ENCODE data around the gene CIC. TPM values are rescaled to one million over a fixed set of nuclear protein-coding genes. Genes with fewer than 3 reads are reported as not detected.
"Not testable (repeated sequence)": the region's sequence is repeated elsewhere in the genome, so short reads cannot be mapped to it uniquely, and the experiment has no call there.

CIC gene
- polyA plus RNA-seq, 4 donors, result 47.2 to 75.1 (median 49.5) TPM

DNA sequence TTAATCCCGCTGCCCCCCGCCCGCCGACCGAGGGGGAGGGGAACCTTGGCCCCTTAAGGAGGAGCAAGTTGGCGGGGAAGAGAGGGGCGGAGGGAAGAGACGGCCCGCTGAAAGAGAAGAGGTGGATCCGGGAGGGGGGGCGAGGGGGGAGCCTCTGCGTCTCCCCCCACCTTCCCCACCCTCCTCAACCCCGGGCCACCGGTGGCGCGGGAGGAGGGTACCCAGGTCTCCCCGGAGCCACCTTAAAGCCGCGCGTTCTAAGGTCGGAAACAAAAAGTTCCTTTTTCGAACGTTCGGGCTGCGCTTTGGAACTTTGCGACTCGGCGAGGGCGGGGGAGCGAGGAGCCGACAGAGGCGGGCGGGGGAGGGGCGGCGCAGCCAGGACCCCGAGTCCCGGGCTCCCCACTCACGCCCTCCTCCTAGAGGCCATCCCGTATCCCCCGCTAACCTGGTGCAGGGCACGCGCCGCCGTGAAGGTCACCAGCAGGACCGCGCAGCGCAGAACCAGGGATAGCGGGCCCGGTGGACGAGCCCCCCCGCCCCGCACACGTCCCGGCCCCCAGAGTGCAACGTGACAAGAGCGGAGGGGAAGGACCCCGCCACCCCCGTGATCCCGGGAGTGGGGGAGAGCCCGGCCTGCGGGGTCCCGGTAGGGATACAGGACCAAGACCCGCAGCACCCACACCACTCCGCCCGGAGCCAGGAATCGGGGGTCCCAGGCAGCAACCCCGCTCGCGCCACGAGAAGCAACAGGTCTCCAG lies 14.8 kb upstream of the CIC start:
- peak in 2 of 4 donors; percentile 65 to 67 for DNase-seq (ENCODE audit: low read depth in 4 of 4, low spot score in 3 of 4)

DNA sequence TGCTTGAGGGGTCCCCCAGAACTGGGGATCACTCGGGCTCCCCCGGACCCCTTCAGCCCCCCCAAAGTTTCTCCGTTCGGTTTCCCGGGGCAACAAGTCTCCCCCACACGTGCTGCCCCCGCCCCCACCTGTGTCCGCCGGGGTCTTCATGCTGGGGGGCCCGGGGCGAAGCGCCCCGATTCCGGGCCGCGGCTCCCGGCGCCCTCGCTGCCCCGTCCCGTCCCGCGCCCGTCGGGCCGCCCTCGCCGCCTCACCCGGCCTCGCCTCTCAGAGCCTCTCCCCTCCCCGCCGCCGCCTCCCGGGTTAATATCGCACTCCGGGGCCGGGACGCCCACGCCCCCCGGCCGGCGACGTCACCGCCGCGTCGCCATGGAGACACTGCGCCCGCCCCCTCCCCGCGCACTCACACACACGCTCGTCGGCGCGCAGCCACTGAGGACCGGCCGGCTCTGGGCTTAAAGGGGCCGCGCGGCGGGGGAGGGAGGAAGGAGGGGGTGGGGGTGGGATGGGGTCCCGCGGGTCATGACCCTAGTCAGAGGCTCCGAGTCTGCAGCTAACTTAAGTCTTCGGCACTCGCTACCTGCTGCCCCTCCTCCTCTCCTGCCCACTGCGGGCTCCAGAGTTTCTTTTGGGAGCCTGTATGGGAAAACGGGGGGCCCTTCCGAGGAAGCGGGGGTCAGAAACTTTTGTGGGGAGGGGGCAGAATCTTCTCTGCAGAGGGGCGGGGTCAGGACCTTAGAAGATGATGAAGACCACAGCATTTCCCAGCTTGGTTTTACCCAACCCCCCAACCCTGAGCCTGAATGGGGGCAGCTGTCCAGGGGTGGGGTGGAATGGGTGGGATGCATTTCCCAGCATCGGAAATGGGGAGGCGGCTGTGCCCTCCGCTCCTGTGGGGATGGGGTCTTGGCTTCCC lies 13.9 kb upstream of the CIC start, which contains the start of gene ERF:
Gene ERF (minus strand): TSS at position 279 of the 916 bp plus-strand sequence. CDS start 129 bp downstream, at position 150.
- DNase-seq (ENCODE audit: low read depth in 4 of 4, low spot score in 3 of 4), result peak in 3 of 4 donors; percentile 84 to 88 (median 85)

DNA sequence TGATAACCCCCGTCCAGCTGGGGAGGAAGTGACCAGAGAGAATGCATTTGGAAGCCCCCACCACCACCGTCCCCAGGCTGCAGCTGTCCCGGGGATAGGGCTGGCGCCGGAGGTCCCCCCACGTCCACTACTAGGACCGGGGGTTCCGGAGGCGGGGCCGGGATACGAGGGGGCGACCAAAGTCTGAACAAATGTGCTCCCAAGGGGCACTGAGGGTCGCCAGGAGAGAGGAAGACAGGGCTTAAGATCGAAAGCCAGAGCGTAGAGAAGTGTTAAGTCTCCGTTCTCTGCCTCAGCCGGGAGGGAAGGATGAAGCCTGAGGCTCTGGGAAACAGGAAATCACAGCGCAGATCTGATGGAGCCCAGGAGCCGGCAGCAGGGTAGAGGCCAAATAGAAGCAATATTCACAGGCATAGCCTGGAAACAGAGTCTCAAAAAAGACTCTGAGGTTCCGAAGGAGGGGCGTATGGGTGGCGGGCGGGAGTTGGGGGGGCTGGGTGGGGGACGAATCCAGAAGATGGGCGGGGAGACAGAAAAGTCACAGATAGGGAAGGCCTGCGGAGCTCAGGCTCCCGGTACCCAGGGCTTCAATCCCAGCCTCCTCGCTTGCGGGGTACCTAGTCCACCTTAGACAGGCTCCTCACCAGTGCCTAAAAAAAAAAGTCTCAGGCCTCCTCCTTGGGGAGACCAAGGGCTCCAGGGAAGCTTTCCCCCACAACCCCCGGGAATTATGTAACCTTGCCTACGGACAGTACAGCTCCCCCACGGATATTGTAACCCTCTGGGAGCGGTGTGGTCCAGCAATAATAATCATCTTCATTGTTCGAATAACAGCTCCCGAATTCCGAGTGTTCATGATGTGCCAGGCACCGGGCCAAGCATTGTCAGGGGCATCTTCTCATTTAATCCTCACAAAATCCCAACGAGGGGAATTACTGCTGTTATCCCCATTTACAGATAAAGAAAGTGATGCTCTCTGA lies 13.0 kb upstream of the CIC start:
- peak in 3 of 4 donors; percentile 45 to 60 (median 46) for DNase-seq (ENCODE audit: low read depth in 4 of 4, low spot score in 3 of 4)

DNA sequence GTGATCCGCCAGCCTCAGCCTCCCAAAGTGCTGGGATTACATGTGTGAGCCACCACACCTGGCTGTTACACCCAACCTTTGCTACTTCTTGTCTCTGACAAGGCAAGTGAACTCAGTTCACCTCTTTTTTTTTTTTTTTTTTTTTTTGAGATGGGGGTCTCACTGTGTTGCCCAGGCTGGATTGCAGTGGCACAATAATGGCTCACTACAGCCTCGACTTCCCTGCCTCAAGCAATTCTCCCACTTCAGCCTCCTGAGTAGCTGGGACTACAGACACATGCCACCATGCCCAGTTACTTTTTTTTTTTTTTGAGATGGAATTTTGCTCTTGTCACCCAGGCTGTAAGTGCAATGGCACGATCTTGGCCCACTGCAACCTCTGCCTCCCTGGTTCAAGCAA lies 11.2 kb upstream of the CIC start:
- DNase-seq (ENCODE audit: low read depth in 4 of 4, low spot score in 3 of 4), result not testable (repeated sequence)

DNA sequence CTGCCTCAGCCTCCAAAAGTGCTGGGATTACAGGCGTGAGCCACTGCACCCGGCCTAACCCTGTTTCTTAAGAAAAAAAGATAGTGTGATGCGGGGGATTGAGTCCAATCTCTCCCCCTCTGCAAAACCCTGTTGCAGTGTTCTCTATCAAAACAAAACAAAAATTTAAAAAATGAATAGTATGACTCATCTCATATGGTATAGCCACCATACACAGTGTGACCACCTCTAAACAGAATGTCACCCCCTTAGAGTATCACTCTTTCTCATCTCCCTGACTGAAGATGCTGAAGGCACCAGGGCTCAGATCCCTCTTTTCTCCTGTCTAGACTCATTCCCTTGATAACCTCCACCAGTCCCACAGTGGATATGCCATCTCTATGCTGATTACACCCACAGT lies 7.3 kb upstream of the CIC start:
- DNase-seq (ENCODE audit: low read depth in 4 of 4, low spot score in 3 of 4), result no peak

DNA sequence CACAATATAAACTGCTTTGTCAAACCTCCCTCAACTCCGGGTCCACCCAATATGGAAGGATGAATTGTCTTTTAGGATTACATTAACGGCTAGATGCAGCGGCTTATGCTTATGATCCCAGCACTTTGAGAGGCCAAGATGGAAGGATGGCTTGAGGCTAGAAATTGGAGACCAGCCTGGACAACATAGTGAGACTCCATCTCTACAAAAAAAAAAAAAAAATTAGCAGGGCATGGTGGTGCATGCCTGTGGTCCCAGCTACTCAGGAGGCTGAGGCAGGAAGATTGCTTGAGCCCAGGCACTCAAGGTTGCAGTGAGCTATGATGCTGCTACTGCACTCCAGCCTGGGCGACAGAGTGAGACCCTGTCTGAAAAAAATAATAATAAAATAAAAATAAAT lies 2.9 kb upstream of the CIC start:
- DNase-seq (ENCODE audit: low read depth in 4 of 4, low spot score in 3 of 4), result not testable (repeated sequence)

DNA sequence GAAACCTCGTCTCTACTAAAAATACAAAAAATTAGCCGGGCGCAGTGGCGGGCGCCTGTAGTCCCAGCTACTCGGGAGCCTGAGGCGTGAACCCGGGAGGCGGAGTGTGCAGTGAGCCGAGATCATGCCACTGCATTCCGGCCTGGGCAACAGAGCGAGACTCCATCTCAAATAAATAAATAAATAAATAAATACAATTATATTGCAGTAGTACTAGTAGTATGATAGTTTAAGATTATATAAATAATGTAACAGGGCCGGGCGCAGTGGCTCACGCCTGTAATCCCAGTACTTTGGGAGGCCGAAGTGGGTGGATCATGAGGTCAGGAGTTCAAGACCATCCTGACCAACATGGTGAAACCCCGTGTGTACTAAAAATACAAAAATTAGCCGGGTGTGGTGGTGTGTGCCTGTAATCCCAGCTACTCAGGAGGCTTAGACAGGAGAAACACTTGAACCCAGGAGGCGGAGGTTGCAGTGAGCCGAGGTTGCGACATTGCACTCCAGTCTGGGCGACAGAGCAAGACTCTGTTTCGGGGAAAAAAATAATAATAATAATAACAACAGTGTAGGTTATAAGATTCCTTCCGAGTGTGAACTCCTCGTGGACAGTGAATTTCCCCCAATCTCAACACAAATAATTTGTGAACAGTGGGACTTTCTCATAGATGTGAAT lies 2.0 kb upstream of the CIC start:
- DNase-seq (ENCODE audit: low read depth in 4 of 4, low spot score in 3 of 4), result not testable (repeated sequence)

DNA sequence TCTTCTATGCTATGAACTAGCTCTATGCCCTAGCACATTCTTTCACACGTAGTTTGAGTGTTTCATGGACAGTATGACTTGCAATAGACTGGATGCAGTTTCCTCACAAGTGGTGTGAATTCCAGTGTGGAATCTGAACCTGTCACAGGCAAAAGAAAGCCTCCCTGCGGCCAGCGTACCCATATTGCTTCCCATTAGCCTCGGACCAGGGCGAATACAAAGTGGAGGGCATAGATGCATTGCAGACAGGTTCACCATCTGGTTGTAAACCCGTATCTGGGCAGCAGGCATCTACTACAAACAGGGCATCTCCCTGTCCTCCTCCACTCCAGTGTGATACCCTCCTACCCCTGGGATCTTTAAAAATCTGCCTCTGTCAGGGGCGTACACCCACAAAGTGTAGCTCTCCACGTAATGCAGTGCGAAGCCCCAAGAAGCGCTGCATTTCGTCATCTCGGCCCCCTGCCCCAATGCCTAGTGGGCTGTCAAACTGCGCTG lies 1.4 kb upstream of the CIC start:
- DNase-seq (ENCODE audit: low read depth in 4 of 4, low spot score in 3 of 4), result no peak

DNA sequence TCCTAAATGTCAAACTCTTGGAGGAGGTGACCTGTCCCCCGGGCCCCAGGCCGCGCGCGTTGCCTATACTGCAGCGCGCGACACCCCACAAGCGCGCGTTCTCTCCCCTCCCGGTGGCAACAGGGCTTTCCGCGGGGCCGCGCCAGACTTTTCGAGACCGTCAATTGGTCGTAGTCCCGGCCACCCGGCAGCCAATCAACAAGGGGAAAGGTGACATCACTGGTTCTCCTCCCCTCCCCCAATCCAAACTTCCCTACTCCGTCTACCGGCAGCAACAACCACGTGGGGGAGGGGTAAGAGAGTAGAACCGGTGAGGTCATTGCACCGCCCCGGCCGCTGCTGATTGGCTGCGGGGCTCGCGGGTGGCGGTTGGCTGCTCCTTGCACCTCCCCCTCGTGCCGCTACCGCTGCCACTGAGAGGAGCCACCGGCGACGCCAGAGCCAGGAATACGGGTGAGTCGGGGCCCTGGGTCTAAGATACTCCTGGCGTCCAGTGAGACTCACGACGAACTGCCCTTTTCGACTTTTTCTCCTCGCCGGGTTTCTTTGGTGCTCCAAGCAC lies 829 bp upstream of the CIC start:
- peak; percentile 100 for DNase-seq (ENCODE audit: low read depth in 4 of 4, low spot score in 3 of 4)

DNA sequence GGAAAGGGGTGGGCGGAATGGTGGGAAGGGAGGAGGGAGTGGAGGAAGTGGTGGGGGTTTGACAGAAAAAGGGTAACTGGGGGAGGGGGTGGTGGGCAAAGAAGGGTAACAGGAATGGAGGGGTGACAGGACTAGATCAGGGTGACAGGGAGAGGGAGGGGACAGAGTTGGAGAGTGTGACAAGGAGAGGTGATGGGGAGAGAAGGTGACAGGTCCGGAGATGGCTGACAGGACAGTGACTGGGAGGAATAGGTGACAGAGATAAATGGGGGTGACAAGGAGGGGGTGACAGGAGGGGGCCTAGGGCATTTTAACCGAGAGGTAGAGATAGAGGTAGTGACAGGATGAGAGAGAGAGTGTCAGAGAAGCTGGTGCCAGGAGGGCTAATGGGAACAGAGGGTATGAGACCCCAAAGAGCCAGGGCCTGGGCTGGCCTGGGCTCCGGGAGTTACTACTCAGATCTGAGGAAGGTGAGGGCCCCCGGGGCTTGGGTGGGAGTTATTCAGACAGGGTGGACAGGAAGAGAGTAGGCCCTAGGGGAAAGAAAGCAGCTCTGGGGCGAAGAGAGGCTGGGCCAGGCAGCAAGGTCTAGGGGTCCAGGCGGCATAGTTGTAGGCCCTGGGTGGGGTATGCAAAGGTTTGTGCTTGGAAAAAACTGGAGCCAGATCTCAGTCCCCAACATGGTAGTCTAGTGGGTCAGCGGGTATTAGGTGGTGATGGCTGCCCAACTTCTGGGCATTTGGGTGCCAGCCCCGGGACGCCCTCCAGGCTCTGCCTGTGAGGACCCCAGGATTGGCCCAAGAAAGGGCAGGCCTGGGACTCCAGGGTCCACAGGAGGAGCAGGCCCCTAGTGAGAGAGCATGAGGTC lies 660 bp downstream of the CIC start:
- DNase-seq (ENCODE audit: low read depth in 4 of 4, low spot score in 3 of 4), result no peak

DNA sequence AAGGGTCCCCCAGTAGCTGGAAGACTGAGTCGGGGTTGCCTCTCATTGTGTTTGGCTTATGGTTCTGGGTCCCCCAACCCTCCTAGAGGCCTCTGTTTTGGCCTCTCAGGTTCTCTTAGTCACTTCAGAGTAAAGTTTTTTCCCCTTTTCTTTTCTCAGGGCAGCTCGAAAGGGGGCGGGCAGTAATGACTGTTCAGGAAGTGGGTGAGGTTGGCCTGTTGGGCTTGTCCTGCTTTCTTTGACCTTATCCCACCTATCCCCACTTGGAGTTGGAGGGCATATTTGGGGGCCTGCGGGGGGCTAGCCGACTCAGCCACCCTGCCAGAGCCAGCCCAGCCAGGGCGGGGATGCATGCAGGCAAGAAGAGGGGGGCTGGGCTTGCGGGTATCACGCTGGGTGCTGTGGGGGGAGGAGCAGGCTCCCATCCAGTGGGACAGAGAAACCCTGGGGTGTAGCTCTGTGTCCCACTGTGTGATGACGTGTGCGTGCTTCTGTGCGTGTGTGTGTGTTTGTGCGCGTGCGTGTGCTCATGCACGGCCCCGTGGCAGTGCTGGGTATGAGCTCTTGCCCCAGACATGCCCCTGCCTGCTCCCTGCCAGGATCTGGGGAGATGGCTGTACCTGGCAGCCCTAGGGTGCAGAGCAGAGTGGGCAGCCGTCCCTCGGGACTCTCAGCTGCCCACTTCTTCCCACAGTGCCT lies 1.4 kb downstream of the CIC start:
- no peak for DNase-seq (ENCODE audit: low read depth in 4 of 4, low spot score in 3 of 4)

DNA sequence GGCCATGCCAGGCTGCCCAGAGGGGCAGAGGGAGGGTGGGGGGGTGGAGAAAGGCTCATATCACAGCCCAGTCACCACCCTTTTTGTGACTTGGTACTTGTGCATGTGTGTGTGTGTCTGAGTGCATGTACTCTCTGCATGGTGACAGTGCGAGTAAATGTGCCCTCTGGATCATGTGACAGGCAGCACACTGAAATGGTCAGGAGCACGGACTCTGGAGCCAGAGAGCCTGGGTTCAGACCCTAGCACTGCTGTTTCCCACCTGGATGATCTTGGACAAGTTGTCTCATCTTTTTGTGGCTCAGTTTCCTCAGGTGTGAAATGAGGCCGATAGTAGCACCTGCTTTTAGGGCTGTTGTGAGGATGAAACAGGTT lies 2.0 kb downstream of the CIC start:
- no peak for DNase-seq (ENCODE audit: low read depth in 4 of 4, low spot score in 3 of 4)

DNA sequence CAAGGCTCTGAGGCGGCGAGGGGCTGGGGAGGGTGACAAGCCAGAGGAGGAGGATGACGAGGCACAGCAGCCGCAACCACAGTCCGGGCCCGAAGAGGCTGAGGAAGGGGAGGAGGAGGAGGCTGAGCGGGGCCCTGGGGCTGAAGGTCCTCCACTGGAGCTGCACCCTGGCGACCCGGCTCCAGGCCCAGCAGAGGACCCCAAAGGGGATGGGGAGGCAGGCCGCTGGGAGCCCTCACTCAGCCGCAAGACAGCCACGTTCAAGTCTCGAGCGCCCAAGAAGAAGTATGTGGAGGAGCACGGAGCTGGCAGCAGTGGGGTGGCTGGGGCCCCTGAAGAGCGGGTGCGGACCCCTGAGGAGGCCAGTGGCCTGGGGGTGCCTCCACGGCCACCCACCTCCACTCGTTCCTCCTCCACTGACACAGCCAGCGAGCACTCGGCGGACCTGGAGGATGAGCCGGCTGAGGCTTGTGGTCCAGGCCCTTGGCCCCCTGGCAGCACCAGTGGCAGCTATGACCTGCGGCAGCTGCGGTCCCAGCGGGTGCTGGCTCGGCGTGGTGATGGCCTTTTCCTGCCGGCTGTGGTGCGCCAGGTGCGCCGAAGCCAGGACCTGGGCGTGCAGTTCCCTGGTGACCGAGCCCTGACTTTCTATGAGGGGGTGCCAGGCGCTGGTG lies 2.9 kb downstream of the CIC start:
- no peak for DNase-seq (ENCODE audit: low read depth in 4 of 4, low spot score in 3 of 4)

DNA sequence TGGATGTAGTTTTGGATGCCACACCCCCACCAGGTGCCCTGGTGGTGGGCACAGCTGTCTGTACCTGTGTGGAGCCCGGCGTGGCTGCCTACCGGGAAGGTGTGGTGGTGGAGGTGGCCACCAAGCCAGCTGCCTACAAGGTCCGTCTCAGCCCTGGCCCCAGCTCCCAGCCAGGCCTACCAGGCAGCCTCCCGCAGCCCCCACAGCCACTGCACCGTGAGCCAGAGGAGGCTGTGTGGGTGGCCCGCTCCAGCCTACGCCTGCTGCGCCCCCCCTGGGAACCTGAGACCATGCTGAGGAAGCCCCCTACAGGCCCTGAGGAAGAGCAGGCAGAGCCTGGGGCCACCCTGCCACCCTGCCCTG lies 3.5 kb downstream of the CIC start:
- no peak for DNase-seq (ENCODE audit: low read depth in 4 of 4, low spot score in 3 of 4)

DNA sequence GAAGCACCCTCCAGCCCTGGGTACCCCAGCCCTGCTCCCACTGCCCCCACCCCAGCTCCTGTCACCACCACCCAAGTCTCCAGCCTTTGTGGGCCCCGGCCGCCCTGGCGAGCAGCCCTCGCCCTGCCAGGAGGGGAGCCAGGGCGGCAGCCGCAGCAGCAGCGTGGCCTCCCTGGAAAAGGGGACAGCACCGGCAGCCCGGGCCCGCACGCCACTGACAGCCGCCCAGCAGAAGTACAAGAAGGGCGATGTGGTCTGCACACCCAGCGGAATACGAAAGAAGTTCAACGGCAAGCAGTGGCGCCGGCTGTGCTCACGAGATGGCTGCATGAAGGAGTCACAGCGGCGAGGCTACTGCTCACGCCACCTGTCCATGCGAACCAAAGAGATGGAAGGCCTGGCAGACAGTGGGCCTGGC lies 3.9 kb downstream of the CIC start:
- DNase-seq (ENCODE audit: low read depth in 4 of 4, low spot score in 3 of 4), result no peak

DNA sequence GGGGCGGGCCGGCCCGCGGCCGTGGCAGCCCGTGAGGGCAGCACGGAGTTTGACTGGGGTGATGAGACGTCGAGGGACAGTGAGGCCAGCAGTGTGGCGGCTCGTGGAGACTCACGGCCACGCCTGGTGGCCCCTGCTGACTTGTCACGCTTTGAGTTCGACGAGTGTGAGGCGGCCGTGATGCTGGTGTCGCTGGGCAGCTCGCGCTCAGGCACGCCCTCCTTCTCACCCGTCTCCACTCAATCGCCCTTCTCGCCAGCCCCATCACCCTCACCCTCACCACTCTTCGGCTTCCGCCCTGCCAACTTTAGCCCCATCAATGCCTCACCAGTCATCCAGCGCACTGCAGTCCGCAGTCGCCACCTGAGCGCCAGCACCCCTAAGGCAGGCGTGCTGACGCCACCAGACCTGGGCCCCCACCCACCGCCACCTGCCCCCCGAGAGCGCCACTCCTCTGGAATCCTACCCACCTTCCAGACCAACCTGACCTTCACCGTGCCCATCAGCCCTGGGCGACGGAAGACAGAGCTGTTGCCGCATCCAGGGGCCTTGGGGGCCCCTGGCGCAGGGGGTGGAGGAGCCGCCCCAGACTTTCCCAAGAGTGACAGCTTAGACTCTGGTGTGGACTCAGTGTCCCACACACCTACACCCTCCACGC lies 4.5 kb downstream of the CIC start:
- DNase-seq (ENCODE audit: low read depth in 4 of 4, low spot score in 3 of 4), result no peak
